Ramos (cell line): ENCODE measurements around the gene KRT23.

Experiments used
- in situ Hi-C: fragments of 300-500 bp; cut with MboI; formaldehyde crosslinking; loops from one replicate; pipeline ENCODE4 v1.14.3; 2022; ENCODE audit warnings: low sequenced_read_pairs; ENCODE audit not compliant: unreplicated experiment

The KRT23 gene

DNA sequence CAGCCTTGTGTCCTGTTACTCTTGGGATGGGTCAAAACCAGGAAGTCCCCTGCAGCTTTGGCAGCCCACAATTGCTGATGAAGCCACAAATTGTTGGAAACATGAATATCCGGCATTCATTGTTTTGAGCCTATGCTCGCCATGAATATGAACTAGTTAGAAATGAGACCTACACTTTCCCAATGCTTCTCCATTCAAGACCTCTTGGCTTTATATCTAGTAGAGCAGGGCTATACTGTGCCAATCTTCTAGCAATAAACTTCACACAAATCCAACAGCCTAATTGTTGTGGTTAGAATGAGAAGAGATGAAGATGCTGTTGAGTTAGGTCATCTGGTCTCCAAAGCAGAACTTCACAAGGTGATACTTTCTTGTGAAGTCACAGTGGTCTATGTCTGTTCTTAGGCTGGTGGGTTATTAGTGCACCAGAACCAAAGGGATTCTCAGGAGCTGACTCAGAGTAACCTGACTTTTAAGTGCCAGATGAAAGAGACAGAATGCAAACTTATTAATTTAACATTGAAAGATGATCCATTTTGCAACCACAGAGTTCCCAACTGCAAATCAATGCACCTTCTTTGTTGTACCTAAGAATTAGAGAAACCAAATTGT lies 13.7 kb upstream of the KRT23 start:
- in situ Hi-C loops: no loop called here

DNA sequence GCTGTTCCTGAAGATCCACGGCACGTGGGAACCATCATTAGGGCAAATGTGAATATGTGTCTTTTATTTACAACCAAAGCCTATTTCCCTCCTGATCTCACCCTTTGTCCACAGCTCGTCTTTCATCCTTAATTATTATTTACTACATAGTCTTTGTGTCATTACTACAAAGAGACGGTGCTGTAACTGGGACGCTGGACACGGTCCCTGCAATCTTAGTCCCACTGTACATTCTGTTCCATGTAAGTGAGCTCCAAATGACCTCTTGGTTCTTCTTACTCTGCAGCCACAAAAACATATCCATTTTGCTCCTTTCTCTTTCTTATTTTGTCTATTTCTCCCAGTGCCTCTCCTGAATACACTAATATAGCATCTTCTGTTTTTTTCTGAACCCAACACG lies 12.7 kb upstream of the KRT23 start:
- in situ Hi-C loops: no loop called here

DNA sequence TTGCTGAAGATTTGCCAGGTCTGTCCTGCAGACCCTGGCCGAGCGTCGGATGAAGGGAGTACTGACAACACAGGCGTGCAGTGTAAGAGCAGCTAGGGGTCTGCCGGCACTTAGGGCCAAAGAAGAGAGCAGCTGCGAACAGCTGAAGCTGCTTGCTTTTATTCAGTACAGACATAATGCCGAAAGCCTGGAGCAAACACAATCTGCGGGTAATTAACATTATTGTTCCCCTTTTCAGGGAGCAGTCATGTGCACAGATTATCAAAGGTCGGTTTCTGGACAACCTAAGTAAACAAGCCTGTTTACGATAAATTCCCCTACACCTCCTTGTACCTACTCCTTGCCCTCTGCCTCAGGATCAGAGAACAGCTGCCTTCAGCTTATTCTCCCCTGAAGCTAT lies 12.0 kb upstream of the KRT23 start:
- in situ Hi-C loops: loop anchor here (25.0 kb wide), 1 partner anchor 112 kb away; no protein-coding TSS in a partner anchor

DNA sequence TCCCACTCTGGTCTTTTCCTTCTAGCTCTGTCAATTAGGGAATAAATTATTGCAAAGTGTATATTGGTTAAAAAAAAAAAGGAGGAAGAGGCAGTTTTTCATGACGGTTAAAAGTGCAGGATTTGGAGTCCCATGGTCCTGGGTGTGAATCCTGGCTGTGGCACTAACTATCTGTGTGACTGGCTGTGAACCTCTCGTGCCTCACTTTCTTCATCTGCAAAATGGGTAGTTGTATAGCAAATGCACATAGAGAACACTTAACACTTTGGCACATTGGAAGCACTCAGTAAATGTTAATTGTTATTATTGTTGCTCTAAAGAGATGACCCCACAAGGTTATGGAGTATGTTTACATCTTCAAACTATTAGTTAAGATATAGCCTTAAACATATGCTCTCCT lies 10.5 kb upstream of the KRT23 start:
- in situ Hi-C loops: loop anchor here (25.0 kb wide), 1 partner anchor 111 kb away; no protein-coding TSS in a partner anchor

DNA sequence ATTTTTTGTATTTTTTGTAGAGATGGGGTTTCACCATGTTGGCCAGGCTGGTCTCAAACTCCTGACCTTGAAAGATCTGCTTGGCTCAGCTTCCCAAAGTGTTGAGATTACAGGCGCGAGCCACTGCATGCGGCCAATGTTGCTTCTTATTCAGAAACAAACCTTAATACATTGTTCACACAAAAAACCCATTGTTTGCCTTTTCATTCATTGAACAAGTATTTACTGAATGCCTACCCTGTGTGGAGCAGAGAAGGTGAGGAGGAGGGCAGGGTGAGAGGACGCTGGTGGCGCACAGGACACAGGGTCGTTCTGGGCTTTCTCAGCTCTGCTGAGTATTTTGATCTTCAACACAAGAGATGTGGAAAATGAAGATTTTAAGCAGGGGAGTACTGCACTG lies 8.0 kb upstream of the KRT23 start:
- in situ Hi-C loops: loop anchor here (25.0 kb wide), 1 partner anchor 108 kb away; no protein-coding TSS in a partner anchor

DNA sequence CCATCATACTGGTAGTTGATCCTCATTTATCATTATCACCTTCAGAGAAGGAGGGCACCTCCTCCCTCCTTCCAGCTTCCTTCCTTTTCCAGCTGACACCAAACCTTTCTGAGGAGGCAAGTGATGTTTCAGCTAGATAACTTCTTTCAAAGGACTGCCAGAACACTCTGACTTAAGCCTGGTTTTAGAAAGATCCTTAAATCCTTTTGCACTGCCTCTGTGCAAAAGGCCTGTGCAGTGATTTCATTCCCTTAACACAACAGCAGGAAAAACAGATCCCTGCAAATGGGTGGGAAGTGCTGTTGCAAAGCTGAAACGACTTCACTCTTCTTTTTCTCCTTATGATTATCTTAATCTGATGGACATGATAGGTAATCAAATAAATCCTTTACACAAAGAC lies 7.1 kb upstream of the KRT23 start:
- in situ Hi-C loops: loop anchor here (25.0 kb wide), 1 partner anchor 107 kb away; no protein-coding TSS in a partner anchor

DNA sequence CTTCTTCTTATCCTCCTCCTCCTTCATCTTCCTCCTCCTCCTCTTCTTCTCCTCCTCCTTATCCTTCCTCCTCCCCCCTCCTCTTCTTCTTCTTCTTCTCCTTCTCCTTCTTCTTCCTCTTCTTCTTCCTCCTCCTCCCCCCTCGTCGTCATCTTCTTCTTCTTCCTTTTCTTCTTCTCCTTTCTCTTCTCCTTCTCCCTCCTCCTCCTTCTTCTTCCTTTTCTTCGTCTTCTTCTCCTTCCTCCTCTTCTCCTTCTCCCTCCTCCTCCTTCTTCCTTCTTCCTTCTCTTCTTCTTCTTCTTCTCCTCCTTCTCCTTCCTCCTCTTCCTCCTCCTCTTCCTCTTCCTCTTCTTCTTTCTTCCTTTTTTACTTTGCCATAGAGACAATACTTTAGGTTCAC lies 5.1 kb upstream of the KRT23 start:
- in situ Hi-C loops: loop anchor here (25.0 kb wide), 1 partner anchor 105 kb away; no protein-coding TSS in a partner anchor

DNA sequence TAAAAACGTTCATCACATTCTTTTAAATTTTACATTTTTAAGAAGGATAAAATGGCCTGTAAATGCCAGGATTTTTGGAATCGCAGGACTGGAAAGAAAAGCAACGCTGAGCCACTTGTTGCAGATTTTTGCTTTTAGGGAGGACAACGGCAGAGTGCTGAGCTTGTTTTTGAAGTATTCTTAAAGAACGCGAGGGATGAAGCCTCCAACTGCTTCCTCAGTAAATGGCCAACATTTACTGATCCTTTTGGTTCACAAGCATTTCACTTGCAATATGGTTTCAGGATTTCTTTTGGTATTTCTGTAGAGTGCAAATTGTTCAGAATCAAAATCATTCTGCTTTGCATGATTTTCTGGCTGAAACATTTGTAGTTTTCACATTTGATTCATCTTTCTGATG lies 2.8 kb upstream of the KRT23 start:
- in situ Hi-C loops: loop anchor here (25.0 kb wide), 1 partner anchor 103 kb away; no protein-coding TSS in a partner anchor

DNA sequence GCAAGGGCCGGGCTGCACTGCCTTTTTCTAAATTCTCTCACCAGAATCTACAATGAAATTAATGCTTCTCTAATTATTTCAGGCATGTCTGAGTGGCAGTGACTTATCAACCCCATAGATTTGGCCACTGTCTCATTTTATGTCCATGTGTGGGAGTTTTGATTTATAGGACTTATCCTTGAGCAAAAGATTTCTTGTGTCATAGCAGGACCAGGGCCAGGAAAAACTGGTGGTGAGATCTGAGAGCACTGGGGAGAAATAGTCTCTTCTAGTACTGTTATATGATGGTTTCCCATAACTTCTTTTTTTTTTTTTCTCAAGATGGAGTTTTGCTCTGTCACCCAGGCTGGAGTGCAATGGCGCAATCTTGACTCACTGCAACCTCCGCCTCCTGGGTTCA lies 1.5 kb upstream of the KRT23 start:
- in situ Hi-C loops: loop anchor here (25.0 kb wide), 1 partner anchor 102 kb away; no protein-coding TSS in a partner anchor

DNA sequence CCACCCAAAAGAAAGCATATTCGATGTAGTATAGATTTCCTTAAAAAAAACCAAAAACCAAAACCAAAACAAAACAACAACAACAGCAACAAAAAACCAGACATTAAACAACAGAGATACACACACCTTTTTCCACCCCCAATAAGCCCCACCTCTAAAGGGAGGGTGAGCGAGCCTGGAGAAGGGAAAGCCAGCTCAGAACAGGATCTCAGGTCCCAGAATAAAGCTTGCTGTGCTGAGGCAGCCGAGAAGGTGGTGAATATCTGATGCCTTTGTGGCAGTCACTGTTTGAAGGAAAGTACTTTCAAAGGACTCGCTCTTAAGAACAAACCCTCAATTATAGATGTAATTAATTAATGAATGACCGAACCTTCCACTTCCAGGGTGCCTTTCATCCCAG lies 470 bp downstream of the KRT23 start:
- in situ Hi-C loops: loop anchor here (25.0 kb wide), 1 partner anchor 100 kb away; no protein-coding TSS in a partner anchor

DNA sequence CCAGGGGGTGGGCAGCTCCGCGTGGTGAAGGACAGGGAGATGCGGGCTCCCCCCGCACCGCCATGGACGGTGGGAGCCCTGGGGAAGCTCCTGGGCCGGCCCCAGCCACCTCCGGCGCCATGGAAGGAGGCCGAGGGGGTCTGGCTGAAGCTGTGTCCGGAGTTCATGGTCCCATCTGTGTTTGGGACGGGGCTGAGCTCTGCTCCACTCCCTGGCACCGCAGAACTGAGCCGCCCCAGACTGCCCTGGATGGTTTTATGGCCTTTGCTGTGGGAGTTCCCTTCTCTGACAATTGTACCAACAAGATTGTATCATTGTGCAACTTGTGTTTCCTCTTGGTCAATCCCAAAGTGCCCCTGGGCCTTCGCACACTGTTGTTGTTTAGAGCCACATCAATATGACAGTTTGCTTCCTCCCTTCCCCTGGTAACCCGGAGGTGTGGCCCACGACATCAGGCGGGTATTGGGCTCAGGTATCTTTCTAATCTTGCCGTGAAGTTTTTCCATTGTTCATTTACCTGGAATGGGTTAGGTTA lies 942 bp downstream of the KRT23 start:
- in situ Hi-C loops: loop anchor here (25.0 kb wide), 1 partner anchor 99 kb away; no protein-coding TSS in a partner anchor

DNA sequence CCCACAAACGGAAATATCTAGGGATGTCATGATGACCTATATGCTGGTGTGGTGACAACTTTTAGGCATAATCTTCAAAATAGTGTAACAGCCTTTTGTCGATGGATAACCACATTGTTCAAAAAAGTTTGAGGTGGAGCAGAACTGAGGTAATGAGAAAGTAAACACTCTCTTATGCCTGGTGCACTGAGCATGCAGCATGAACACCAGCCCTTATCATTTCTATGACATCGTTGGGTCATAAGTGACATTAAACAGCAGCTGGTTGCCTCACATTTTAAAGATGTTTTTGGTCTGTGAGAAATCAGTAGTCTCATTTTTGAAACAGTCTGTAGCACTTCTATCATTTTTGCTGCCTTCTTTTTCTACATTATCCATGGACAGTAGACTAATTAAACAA lies 1.8 kb downstream of the KRT23 start:
- in situ Hi-C loops: loop anchor here (25.0 kb wide), 1 partner anchor 98 kb away; no protein-coding TSS in a partner anchor

DNA sequence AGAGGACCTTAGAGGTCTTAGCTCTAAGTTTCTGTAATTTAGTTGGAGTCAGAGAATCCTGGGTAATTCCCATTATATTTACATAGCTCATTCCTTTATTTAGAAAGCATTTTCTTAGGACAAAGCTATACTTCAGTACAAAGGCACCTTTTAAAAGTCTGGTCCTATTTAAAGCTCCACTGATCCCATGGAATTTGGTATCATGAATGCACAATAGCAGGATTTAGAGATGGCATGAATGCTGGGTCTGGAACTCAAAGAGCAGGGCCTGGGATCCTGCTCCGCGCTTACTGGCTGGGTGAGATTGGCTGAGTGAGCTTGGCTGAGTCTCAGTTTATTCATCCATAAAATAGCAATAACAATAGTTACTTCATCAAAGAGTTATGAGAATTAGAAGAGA lies 4.8 kb downstream of the KRT23 start:
- in situ Hi-C loops: loop anchor here (25.0 kb wide), 1 partner anchor 95 kb away; no protein-coding TSS in a partner anchor

DNA sequence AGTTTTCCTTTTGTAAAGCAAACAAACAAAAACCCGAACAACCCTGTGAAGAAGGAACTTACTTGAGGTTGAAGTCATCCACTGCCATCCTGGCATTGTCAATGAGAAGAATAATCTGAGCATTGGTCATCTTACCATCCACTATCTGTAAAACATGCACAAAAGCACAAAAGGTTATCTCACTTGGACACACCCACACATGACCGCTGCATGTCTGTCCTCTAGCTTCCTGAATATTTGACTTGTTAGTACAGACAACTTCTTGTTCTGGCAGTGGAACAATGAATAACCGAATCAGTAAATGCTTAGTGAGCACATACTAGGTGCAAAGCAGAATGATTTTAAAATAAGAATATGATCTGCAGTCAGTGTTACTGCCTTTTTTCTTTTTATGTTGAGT lies 6.1 kb downstream of the KRT23 start:
- in situ Hi-C loops: loop anchor here (25.0 kb wide), 1 partner anchor 94 kb away; no protein-coding TSS in a partner anchor

DNA sequence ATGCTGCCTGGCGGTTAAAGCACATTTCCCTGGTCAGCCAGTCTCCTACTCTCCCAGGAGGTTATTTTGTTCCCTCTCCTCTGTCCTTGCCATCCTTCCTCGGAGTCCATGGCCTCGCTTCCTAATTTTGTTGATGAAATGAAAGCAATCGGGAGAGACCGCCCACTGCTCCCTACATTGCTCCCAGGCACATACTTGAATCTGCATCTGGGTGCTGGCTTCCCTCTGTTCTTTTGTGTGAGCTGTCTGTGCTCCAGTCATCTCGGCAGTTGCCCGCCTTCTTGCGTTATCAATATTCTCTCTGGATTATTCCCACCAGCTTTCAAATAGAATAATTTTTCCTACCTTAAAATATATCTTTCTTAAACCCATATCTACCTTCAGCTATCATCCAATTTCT lies 11.1 kb downstream of the KRT23 start:
- in situ Hi-C loops: loop anchor here (25.0 kb wide), 1 partner anchor 89 kb away; no protein-coding TSS in a partner anchor

DNA sequence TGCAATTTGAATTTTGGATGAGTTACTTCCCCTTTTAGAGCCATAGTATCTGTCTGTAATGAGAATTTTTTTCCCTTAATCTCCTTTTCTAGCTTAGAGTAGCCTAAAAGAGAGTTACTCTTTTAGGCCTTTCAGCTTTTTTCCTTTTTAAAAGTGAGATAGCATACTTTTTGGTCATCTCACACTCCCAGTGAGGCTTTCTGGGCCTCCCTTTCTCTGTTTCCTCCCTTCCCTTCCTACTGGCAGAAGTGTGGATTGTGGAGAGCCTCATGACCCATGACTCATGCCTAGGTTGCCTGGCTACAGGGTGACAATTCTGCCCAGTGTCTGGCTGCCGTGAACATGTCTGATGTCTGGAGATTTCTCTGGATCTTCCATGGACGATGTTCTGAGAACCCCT lies 15.2 kb downstream of the KRT23 start:
- in situ Hi-C loops: no loop called here

DNA sequence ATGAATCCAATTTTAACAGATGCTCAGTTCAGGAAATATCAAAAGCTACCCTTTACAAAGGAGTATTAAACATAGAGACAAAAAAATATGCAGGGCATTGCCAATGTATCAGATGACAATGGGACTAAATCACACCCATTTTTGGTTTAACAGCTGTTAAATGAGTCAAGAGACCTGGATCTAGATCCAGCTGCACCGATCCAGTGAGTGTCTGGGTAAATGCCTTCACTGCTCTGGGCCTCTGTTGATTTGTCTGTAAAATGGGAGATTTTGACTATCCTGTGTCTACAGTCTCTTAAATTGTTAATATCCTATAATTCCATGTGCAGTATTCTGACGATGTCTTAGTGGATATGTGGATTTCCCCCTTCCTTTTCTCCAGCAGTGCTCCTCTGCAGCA lies 16.4 kb downstream of the KRT23 start:
- in situ Hi-C loops: no loop called here

DNA sequence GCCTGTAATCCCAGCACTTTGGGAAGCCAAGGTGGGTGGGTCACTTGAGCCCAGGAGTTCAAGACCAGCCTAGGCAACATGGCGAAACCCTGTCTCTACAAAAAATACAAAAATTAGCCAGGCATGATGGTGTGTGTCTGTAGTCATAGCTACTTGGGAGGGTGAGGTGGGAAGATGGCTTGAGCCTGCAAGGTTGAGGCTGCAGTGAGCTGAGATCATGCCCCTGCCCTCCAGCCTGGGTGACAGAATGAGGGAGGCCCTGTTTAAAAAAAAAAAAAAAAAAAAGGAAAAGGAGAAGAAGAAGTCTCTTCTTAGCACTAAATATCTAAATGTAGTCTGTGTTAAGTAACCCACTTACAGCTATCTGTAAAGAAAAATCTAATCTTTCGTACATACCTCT lies 20.3 kb downstream of the KRT23 start:
- in situ Hi-C loops: loop anchor here (10.0 kb wide), 1 partner anchor 738 kb away; no protein-coding TSS in a partner anchor

DNA sequence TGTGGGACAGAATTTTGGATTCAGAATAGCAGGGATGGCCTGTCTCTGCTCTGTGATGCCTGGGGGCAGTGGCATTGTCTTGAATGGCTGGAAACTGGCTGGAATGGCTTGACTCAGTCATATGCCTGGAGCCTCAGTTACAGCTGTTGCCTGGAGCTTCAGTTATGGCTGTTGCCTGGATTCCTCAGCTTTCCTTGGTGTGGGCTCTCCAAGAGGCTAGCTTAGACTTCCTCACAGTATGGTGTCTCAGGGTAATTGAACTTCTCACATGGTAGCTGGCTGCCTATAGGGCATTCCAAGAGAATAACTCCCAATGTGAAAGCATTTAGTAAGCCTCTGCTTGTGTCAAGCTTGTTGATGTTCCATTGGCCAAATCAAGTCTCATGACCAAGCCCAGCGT lies 21.1 kb downstream of the KRT23 start:
- in situ Hi-C loops: loop anchor here (10.0 kb wide), 1 partner anchor 738 kb away; no protein-coding TSS in a partner anchor

DNA sequence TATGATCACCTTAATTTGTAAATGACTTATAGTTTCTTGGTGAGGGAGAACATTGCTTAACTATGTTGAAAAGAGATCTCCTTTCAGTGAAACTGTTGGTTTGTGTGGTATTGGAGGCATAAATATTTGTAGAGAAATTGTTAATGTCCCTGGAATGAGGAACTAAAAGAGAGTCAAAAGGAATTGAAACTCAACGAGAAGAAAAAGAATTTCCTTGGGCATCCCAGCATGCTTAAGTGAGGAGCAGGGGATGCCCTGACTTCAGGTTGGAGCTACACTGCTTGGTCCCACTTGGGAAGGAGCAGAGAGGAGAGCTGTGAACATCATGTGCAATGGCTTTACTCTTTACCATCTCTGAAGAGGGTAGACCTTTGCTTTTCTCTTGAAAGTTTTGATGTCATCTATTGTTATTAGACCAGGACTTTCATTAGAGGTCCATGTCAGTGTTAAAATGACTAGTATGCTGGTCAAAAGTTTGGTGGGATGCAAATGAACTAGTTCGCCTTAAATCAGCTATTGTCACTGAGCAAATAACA lies 21.7 kb downstream of the KRT23 start:
- in situ Hi-C loops: loop anchor here (10.0 kb wide), 1 partner anchor 739 kb away; no protein-coding TSS in a partner anchor

DNA sequence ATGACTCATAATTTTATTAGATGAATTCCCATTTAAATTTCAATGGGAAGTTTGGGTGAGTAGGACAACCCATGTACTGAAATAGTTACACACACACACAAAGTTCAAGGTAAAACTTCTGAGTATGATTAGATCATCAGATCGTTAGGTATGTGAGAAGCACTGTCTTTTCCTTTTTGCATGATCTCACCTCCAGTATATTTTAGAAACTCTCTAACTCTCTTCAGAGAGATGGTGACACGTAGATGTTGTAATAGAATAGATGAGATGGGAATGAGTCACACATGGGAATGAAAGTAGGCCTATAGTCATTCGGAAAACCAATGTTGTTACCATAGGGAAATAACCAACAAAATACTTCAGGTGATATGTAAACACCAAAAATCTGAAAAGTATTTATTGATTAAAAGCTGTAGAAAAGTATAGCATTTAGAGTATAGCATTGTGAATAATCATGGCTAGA lies 22.2 kb downstream of the KRT23 start:
- in situ Hi-C loops: loop anchor here (10.0 kb wide), 1 partner anchor 740 kb away; no protein-coding TSS in a partner anchor
